SU-DHL-6 (cell line): ENCODE data around the gene KRTCAP2.

ENCODE experiments used
- CTCF ChIP-seq: fragments of 200-600 bp; sonication (generic); IDR thresholded peaks from one replicate; pipeline ENCODE4 v1.5.1; 2017; ENCODE audit warnings: antibody characterized with exemption, mild to moderate bottlenecking, low read length, moderate library complexity; ENCODE audit not compliant: insufficient read depth, poor library complexity, severe bottlenecking
- EZH2phosphoT487 ChIP-seq: fragments of 200-600 bp; sonication (generic), shearing (Covaris generic); conservative IDR thresholded peaks from 2 replicates; pipeline ENCODE4 v1.6.1; 2018; ENCODE audit warnings: mild to moderate bottlenecking, antibody characterized with exemption, low read length, moderate library complexity, mixed read lengths

GRCh38 chr1:155187456-155187891 lies 14.4 kb upstream of the KRTCAP2 start:
- TF ChIP-seq CTCF (no peak), EZH2phosphoT487 (no peak)
